Trophoblast cell (in vitro differentiated cells and primary cell): ENCODE measurements around the gene HIPK2.

Source experiments
- DNase-seq, 2 donors: peaks; one replicate each; pipeline ENCODE4 v3.0.0-alpha.2; 2016
- H2AFZ ChIP-seq: 2 replicates; pipeline ENCODE4 v1.6.1; 2013; ENCODE audit warnings: low read length, moderate library complexity, mild to moderate bottlenecking; ENCODE audit not compliant: insufficient read depth, poor library complexity
- H2AK5ac ChIP-seq: 2 replicates; pipeline ENCODE4 v1.6.1; 2013; ENCODE audit warnings: mild to moderate bottlenecking, low read length
- H2BK120ac ChIP-seq: 2 replicates; pipeline ENCODE4 v1.6.1; 2013; ENCODE audit warnings: low read length, mild to moderate bottlenecking, moderate library complexity; ENCODE audit not compliant: insufficient read depth, poor library complexity
- H2BK12ac ChIP-seq: 2 replicates; pipeline ENCODE4 v1.6.1; 2013; ENCODE audit warnings: mild to moderate bottlenecking, low read length, moderate library complexity
- H2BK5ac ChIP-seq: 2 replicates; pipeline ENCODE4 v1.6.1; 2013; ENCODE audit warnings: low read length, low read depth, moderate library complexity, mild to moderate bottlenecking; ENCODE audit not compliant: poor library complexity
- H3K14ac ChIP-seq: 2 replicates; pipeline ENCODE4 v1.6.1; 2013; ENCODE audit warnings: mild to moderate bottlenecking, low read length
- H3K18ac ChIP-seq: 2 replicates; pipeline ENCODE4 v1.6.1; 2013; ENCODE audit warnings: mild to moderate bottlenecking, low read length
- H3K23ac ChIP-seq: 2 replicates; pipeline ENCODE4 v1.6.1; 2013; ENCODE audit warnings: low read length
- H3K27ac ChIP-seq: 2 replicates; pipeline ENCODE4 v1.5.1; 2013; ENCODE audit warnings: low read depth, mild to moderate bottlenecking, inconsistent platforms, low read length, moderate library complexity
- H3K27me3 ChIP-seq: 2 replicates; pipeline ENCODE4 v1.6.1; 2013; ENCODE audit warnings: inconsistent platforms, mild to moderate bottlenecking, low read length, moderate library complexity; ENCODE audit not compliant: insufficient read depth
- H3K36me3 ChIP-seq, 2 experiments: 1 replicate in 1 of 2; 2 replicates in 1 of 2; pipeline ENCODE4 v1.6.1; 2013; ENCODE audit warnings: low read length in 2 of 2, mild to moderate bottlenecking in 2 of 2, moderate library complexity in 1 of 2; ENCODE audit not compliant: insufficient read depth in 2 of 2, control insufficient read depth in 1 of 2
- H3K4ac ChIP-seq: 2 replicates; pipeline ENCODE4 v1.6.1; 2013; ENCODE audit warnings: low read depth, mild to moderate bottlenecking, low read length, moderate library complexity
- H3K4me1 ChIP-seq, 2 experiments: 1 replicate in 1 of 2; 2 replicates in 1 of 2; pipeline ENCODE4 v1.6.1; 2013; ENCODE audit warnings: low read length in 2 of 2, mild to moderate bottlenecking in 2 of 2, moderate library complexity in 1 of 2; ENCODE audit not compliant: insufficient read depth in 2 of 2, control insufficient read depth in 1 of 2
- H3K4me2 ChIP-seq: 2 replicates; pipeline ENCODE4 v1.6.1; 2013; ENCODE audit warnings: inconsistent platforms, mild to moderate bottlenecking, low read length, moderate library complexity
- H3K4me3 ChIP-seq: 2 replicates; pipeline ENCODE4 v1.5.1; 2013; ENCODE audit warnings: mild to moderate bottlenecking, low read depth, low read length, inconsistent platforms
- H3K79me1 ChIP-seq: one replicate; pipeline ENCODE4 v1.6.1; 2013; ENCODE audit warnings: low read length
- H3K79me2 ChIP-seq: 2 replicates; pipeline ENCODE4 v1.6.1; 2013; ENCODE audit warnings: low read length, mild to moderate bottlenecking; ENCODE audit not compliant: control insufficient read depth, insufficient read depth, poor library complexity
- H3K9ac ChIP-seq: 2 replicates; pipeline ENCODE4 v1.6.1; 2013; ENCODE audit warnings: mild to moderate bottlenecking, low read length
- H3K9me3 ChIP-seq: 2 replicates; pipeline ENCODE4 v1.6.1; 2013; ENCODE audit warnings: low read depth, mild to moderate bottlenecking, control low read depth, inconsistent platforms, low read length; ENCODE audit not compliant: insufficient read depth
- H4K12ac ChIP-seq: 2 replicates; pipeline ENCODE4 v1.6.1; 2013; ENCODE audit warnings: low read depth, mild to moderate bottlenecking, low read length, moderate library complexity
- H4K8ac ChIP-seq: 2 replicates; pipeline ENCODE4 v1.6.1; 2013; ENCODE audit warnings: low read depth, mild to moderate bottlenecking, low read length, moderate library complexity
- H4K91ac ChIP-seq: one replicate; pipeline ENCODE4 v1.6.1; 2013; ENCODE audit warnings: low read depth, mild to moderate bottlenecking, low read length, moderate library complexity
- WGBS: extraction: QIAGEN DNeasy Blood & Tissue Kit; methylation state at CpG from one replicate; pipeline ENCODE4 v1.1.7; 2013; ENCODE audit warnings: missing lambda C conversion rate; ENCODE audit not compliant: insufficient read length, insufficient coverage; ENCODE audit errors: extremely low coverage; 5-methylcytosine and 5-hydroxymethylcytosine counted together

The HIPK2 gene

GRCh38 chr7:139720186-139720585, 57.6 kb downstream of the HIPK2 start:
- Histone ChIP-seq H3K4ac (no peak overlapping the region), H2BK120ac (no peak overlapping the region), H3K4me2 (no peak overlapping the region), H4K91ac (no peak overlapping the region), H3K14ac (no peak overlapping the region), H3K79me2 (no peaks in the 10 kb centered on the region), H2BK12ac (no peak overlapping the region), H2AFZ (no peak overlapping the region), H3K9me3 (no peaks in the 10 kb centered on the region), H2BK5ac (no peak overlapping the region), H4K8ac (no peak overlapping the region), H3K27me3 (no peaks in the 10 kb centered on the region), H3K36me3 (peaks cover 11 to 13% of the 10 kb centered on the region in 2 experiments), H3K27ac (no peak overlapping the region), H4K12ac (no peak overlapping the region), H3K4me1 (no peaks in the 10 kb centered on the region), H3K9ac (no peak overlapping the region), H2AK5ac (no peak overlapping the region), H3K18ac (no peak overlapping the region), H3K79me1 (no peaks in the 10 kb centered on the region), H3K23ac (no peak overlapping the region), H3K4me3 (no peak overlapping the region)
- no CpG with 5 or more reads among the region's 6 CpGs for WGBS
- no peak for DNase-seq

- no peaks in the 10 kb centered on the region for H3K79me2 ChIP-seq
- H3K4me3 ChIP-seq: no peak overlapping the region
- H3K4me1 ChIP-seq: peaks cover 7 to 9% of the 10 kb centered on the region in 2 experiments
- no CpG with 5 or more reads among the region's 9 CpGs for WGBS
- H2BK12ac ChIP-seq: no peak overlapping the region
- peaks cover 11 to 13% of the 10 kb centered on the region in 2 experiments for H3K36me3 ChIP-seq
- H3K9me3 ChIP-seq: no peaks in the 10 kb centered on the region
- no peak overlapping the region for H2BK120ac ChIP-seq
- no peak overlapping the region for H2AFZ ChIP-seq
- H4K12ac ChIP-seq: no peak overlapping the region
- H3K18ac ChIP-seq: no peak overlapping the region
- no peaks in the 10 kb centered on the region for H3K79me1 ChIP-seq
- no peak overlapping the region for H2BK5ac ChIP-seq
- H2AK5ac ChIP-seq: no peak overlapping the region
- H4K8ac ChIP-seq: no peak overlapping the region
- no peak overlapping the region for H3K4ac ChIP-seq
- no peak overlapping the region for H3K4me2 ChIP-seq
- no peak overlapping the region for H3K27ac ChIP-seq
- H3K14ac ChIP-seq: no peak overlapping the region
- DNase-seq: no peak
- no peaks in the 10 kb centered on the region for H3K27me3 ChIP-seq
- no peak overlapping the region for H4K91ac ChIP-seq
- H3K9ac ChIP-seq: no peak overlapping the region
- no peak overlapping the region for H3K23ac ChIP-seq
Measured at GRCh38 chr7:139718859-139719258, 58.9 kb downstream of the HIPK2 start.

- Histone ChIP-seq H4K91ac (no peak overlapping the region), H2AK5ac (no peak overlapping the region), H4K12ac (no peak overlapping the region), H3K27me3 (no peaks in the 10 kb centered on the region), H3K9me3 (no peaks in the 10 kb centered on the region), H3K18ac (no peak overlapping the region), H3K4ac (no peak overlapping the region), H3K79me1 (no peaks in the 10 kb centered on the region), H3K4me3 (no peak overlapping the region), H3K23ac (no peak overlapping the region), H2BK12ac (no peak overlapping the region), H2BK5ac (no peak overlapping the region), H3K4me2 (no peak overlapping the region), H4K8ac (no peak overlapping the region), H3K4me1 (peaks cover 7 to 12% of the 10 kb centered on the region in 2 experiments), H3K9ac (no peak overlapping the region), H2AFZ (no peak overlapping the region), H3K14ac (no peak overlapping the region), H3K27ac (no peak overlapping the region), H3K79me2 (no peaks in the 10 kb centered on the region), H3K36me3 (peaks cover 11 to 13% of the 10 kb centered on the region in 2 experiments), H2BK120ac (no peak overlapping the region)
- no peak for DNase-seq
Measured at GRCh38 chr7:139718141-139718540, 59.7 kb downstream of the HIPK2 start.

- Histone ChIP-seq H2AK5ac (no peak overlapping the region), H3K27ac (no peak overlapping the region), H2BK5ac (no peak overlapping the region), H3K4me3 (no peak overlapping the region), H3K9me3 (no peaks in the 10 kb centered on the region), H2BK120ac (no peak overlapping the region), H3K27me3 (no peaks in the 10 kb centered on the region), H4K8ac (no peak overlapping the region), H3K18ac (no peak overlapping the region), H4K91ac (no peak overlapping the region), H3K4me1 (peaks cover 7 to 12% of the 10 kb centered on the region in 2 experiments), H2AFZ (no peak overlapping the region), H4K12ac (no peak overlapping the region), H3K14ac (no peak overlapping the region), H3K23ac (no peak overlapping the region), H3K79me1 (no peaks in the 10 kb centered on the region), H3K4ac (no peak overlapping the region), H3K9ac (no peak overlapping the region), H3K36me3 (peaks cover 11 to 13% of the 10 kb centered on the region in 2 experiments), H2BK12ac (no peak overlapping the region), H3K4me2 (no peak overlapping the region), H3K79me2 (no peaks in the 10 kb centered on the region)
- DNase-seq: no peak
- no CpG with 5 or more reads among the region's 39 CpGs for WGBS
Measured at GRCh38 chr7:139716156-139716942, 61.4 kb downstream of the HIPK2 start.
